Mesothelial cell of epicardium (in vitro differentiated cells): ENCODE data around the gene IDUA. TPM values are rescaled to one million over a fixed set of nuclear protein-coding genes. Genes with fewer than 3 reads are reported as not detected.

ENCODE experiments used
- DNase-seq, 2 experiments: peaks; one replicate each; pipeline ENCODE4 v3.0.0; 2021; ENCODE audit warnings: low spot score in 2 of 2; ENCODE audit not compliant: unreplicated experiment in 2 of 2
- H3K27ac Mint-ChIP-seq: 2 replicates; pipeline ENCODE4 v1.8.0; 2021; ENCODE audit warnings: mixed read lengths
- H3K27me3 Mint-ChIP-seq: 2 replicates; pipeline ENCODE4 v1.8.0; 2021; ENCODE audit warnings: low read depth, mixed read lengths
- H3K36me3 Mint-ChIP-seq: 2 replicates; pipeline ENCODE4 v1.8.0; 2021; ENCODE audit warnings: mixed read lengths
- H3K4me1 Mint-ChIP-seq: 2 replicates; pipeline ENCODE4 v1.8.0; 2021; ENCODE audit warnings: mixed read lengths
- H3K4me3 Mint-ChIP-seq: 2 replicates; pipeline ENCODE4 v1.8.0; 2021; ENCODE audit warnings: mild to moderate bottlenecking, moderate library complexity, mixed read lengths
- H3K9me3 Mint-ChIP-seq: 2 replicates; pipeline ENCODE4 v1.8.0; 2021; ENCODE audit warnings: mixed read lengths
- total RNA-seq: library from RNA; stranded (reverse); gene quantifications from 3 replicates; pipeline ENCODE4 v1.2.1, GENCODE V29; 2021
- TF ChIP-seq, protein P1 (sequence below): fragments of 200-600 bp; sonication (generic); IDR thresholded peaks from one replicate; pipeline ENCODE4 v1.5.0; 2021; ENCODE audit warnings: antibody characterized with exemption; ENCODE audit not compliant: unreplicated experiment

Gene IDUA
- total RNA-seq, 1 donor from 2014 or later, result 68.6 TPM

DNA sequence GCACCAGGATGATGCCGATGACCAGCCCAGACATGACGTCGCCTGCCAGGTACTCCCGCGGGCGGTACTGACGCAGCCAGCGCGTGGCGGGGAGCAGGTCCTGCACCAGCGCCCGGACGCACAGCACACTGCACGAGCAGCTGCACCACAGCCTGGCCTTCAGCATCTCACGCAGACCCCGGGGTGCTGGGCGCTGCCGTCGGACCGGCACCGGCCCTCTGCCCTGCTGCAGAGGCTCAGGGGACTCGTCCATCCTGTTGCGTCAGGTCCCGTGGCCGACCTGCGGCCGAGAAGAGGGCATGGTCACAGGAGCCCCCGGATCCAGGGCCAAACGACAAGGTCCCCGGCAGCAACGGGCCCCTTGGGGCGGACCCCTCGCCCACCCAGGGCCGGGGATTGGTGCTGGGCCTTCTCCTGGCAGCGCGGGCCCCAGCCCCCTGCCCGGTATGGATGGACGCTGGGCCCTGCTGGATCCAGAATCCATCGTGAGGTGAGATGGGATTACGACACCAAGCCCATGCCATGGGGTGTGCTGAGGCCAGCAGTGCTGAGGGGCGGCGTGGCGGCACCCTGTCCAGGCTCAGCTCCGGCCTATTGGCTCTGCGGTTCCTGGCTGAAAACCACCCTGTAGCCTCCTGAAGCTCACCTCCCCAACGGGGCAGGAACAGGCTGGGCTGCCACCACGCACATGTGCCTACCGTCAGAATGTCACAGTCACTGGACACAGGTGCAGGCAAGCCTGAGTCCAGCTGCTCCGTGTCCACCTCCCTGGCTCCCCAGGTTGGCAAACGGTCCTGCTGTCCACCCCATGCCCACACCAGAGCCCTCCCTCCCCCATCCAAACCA is 4.8 kb downstream of the IDUA start:
- Mint-ChIP-seq H3K4me3 (no peak overlapping the region), H3K27ac (no peak overlapping the region), H3K4me1 (peaks cover 2% of the 10 kb centered on the region), H3K36me3 (no peaks in the 10 kb centered on the region), H3K27me3 (peaks cover 15% of the 10 kb centered on the region), H3K9me3 (no peaks in the 10 kb centered on the region)
- TF ChIP-seq, protein P1, sequence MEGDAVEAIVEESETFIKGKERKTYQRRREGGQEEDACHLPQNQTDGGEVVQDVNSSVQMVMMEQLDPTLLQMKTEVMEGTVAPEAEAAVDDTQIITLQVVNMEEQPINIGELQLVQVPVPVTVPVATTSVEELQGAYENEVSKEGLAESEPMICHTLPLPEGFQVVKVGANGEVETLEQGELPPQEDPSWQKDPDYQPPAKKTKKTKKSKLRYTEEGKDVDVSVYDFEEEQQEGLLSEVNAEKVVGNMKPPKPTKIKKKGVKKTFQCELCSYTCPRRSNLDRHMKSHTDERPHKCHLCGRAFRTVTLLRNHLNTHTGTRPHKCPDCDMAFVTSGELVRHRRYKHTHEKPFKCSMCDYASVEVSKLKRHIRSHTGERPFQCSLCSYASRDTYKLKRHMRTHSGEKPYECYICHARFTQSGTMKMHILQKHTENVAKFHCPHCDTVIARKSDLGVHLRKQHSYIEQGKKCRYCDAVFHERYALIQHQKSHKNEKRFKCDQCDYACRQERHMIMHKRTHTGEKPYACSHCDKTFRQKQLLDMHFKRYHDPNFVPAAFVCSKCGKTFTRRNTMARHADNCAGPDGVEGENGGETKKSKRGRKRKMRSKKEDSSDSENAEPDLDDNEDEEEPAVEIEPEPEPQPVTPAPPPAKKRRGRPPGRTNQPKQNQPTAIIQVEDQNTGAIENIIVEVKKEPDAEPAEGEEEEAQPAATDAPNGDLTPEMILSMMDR, result no peak
- no peak for DNase-seq

DNA sequence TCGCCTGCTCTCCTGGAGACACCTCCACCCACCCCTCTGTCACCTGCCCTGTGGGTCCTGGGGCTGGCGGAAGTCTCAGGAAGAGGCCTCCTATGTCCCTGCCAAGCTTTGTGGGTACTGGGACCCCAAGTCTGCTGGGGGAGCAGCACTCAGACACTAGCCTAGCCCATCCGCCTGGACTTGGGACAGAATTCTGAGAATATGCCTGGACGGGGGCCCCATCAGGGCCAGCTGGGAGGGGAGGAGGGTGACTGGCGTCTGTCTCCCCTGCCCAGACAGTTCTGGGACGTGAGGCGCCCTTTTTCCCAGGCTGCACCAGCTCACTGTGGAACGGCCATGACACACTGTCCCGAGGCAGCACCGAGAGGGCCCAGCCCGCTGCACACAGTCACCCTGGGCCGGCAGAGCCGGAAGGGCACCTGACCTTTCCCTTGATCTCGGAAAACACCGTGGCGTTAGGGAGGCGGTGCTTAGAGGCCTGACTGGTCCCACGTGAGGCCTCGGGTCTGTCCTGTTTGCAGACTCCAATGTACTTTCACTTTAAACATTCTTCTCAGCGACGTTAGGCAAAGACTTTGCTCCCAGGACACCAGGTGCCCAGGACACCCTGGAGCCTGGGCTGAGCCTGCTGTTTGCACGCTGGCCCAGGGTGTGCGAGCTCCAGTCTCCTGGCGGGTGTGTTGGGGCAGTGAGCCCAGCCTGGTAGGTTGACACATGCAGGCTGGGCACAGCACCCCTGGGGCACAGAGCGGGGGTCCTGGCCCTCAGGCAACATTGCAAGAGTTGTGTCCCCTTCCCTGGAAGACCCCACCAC is 5.7 kb downstream of the IDUA start:
- Mint-ChIP-seq H3K27me3 (peaks cover 19% of the 10 kb centered on the region), H3K4me3 (no peak overlapping the region), H3K4me1 (peaks cover under 1% of the 10 kb centered on the region), H3K27ac (no peak overlapping the region), H3K36me3 (no peaks in the 10 kb centered on the region), H3K9me3 (no peaks in the 10 kb centered on the region)
- TF ChIP-seq, protein P1, result no peak
- no peak for DNase-seq

DNA sequence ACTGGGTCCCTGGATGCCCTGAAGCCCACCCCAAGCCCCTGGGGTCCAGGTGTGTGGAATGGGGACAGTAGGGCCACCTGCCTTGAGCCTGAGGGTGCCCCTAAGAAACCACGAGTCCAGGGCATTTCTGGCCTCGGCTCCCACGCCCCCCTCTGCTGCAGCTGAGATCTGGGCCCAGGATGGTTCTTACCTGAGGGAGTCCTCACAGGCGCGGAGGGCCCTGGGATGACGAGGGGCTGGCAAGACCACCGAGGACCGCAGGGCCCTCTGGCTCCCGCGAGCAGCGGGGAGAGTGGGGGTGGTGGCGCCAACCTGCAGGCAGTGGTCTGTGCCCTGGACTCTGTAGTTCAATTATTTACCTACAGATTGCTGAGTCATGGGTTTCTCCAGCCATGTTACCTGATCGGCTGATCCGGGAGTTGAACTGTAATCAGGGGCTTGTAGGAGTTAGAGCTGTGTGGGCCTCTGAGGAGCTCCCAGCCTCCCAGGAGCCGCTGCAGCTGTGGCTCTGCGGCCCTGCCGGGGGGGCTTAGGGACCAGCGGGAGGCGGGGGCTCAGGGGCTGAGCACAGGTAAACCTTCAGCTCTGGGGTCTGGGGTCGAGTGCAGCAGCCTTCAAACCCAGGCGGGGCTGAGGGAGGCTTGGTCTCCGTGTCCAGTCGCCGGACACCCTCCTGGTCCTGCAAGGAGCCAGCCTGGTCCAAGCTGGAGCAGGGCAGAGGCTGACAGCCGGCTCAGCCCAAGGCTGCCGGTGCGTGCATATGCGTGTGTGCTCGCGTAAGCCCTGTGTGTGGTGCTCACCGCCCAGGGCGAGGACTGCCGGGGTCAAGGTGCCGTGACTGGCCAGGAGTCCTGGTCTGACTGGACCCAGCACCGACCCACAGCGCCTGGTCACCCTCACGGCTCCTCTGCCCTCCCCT is 6.5 kb downstream of the IDUA start, which contains the start of gene SLC26A1:
TSS of gene SLC26A1 (minus strand) at position 294 of the 919 bp plus-strand sequence. CDS start 1,701 bp downstream, outside the sequence.
- H3K4me3 Mint-ChIP-seq, result no peak within 1 kb of the TSS
- TF ChIP-seq, protein P1, result no peak
- no peaks in the 10 kb centered on the region for H3K4me1 Mint-ChIP-seq
- H3K27ac Mint-ChIP-seq, result no peak within 1 kb of the TSS
- DNase-seq, result no peak
- H3K36me3 Mint-ChIP-seq, result no peaks in the 10 kb centered on the region
- peaks cover 26% of the 10 kb centered on the region for H3K27me3 Mint-ChIP-seq
- no peaks in the 10 kb centered on the region for H3K9me3 Mint-ChIP-seq

DNA sequence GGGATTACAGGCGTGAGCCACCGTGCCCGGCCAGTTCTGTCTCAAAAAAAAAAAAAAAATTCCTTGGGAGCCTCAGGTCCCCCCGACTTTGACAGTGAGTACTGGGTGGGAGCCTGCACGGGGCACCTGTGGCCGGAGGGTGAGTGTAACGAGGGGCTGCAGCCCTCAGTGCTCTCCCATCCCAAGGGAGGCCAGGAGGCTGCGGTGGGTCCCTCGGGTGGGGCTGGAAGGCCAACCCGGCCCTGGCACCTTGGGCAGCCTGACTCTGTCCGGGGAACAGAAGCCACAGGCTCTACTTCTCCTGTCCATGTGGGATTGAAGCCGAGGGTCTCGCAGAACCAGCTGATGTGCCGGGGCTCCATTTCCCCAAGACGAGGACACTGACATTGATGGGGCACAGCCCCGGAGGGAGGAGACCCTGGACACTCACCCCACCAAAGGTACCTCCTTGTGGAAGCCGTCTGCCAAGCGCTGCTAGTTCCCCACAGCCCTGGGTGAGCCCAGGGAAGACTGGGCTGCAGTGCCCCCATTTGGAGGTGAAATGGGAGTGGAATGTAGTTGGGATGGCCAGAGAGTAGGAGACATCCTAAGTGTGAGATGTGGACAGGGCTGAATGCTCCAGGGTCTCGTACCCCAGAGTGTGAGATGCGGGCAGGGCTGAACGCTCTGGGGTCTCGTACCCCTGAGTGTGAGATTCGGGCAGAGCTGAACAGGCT is 8.6 kb downstream of the IDUA start:
- H3K4me1 Mint-ChIP-seq, result no peaks in the 10 kb centered on the region
- peak overlapping the region; percentile 21 for H3K4me3 Mint-ChIP-seq
- H3K9me3 Mint-ChIP-seq, result no peaks in the 10 kb centered on the region
- H3K27ac Mint-ChIP-seq, result no peak overlapping the region
- H3K27me3 Mint-ChIP-seq, result peaks cover 44% of the 10 kb centered on the region
- no peak for DNase-seq
- no peaks in the 10 kb centered on the region for H3K36me3 Mint-ChIP-seq
- TF ChIP-seq, protein P1, result no peak
